Liver (tissue), 9 donors: Measurements from ENCODE around the gene EYA4. TPM values are rescaled to one million over a fixed set of nuclear protein-coding genes. Genes with fewer than 3 reads are reported as not detected.

Experiments used
- DNase-seq: peaks from one replicate; pipeline ENCODE4 v3.0.0-alpha.2; 2017; ENCODE audit warnings: low spot score
- H3K27ac ChIP-seq, 2 donors: one replicate each; pipeline ENCODE4 v1.7.0; 2013; ENCODE audit warnings: inconsistent platforms in 2 of 2, low read length in 2 of 2, control low read depth in 1 of 2, low read depth in 1 of 2, mild to moderate bottlenecking in 1 of 2
- H3K27me3 ChIP-seq, 4 donors: one replicate each; pipeline versions ENCODE4 v1.6.1 to v1.7.0; 2013; ENCODE audit warnings: low read length in 3 of 4, inconsistent platforms in 1 of 4, mild to moderate bottlenecking in 1 of 4, moderate library complexity in 1 of 4; ENCODE audit not compliant: control insufficient read depth in 4 of 4, insufficient read depth in 4 of 4
- H3K36me3 ChIP-seq, 4 donors: one replicate each; pipeline versions ENCODE4 v1.6.1 to v1.7.0; 2013; ENCODE audit warnings: low read length in 3 of 4, mild to moderate bottlenecking in 3 of 4, low read depth in 1 of 4, moderate library complexity in 1 of 4; ENCODE audit not compliant: control insufficient read depth in 4 of 4, insufficient read depth in 3 of 4
- H3K4me1 ChIP-seq, 4 donors: one replicate each; pipeline versions ENCODE4 v1.6.1 to v1.7.0; 2013; ENCODE audit warnings: low read length in 3 of 4, mild to moderate bottlenecking in 3 of 4, moderate library complexity in 1 of 4; ENCODE audit not compliant: control insufficient read depth in 4 of 4, insufficient read depth in 4 of 4
- H3K4me3 ChIP-seq, 3 donors: one replicate each; pipeline versions ENCODE4 v1.6.1 to v1.7.0; 2013; ENCODE audit warnings: low read length in 3 of 3, control low read depth in 1 of 3, low read depth in 1 of 3, mild to moderate bottlenecking in 1 of 3
- H3K9ac ChIP-seq, 2 donors: one replicate each; pipeline ENCODE4 v1.7.0; 2013; ENCODE audit warnings: low read length in 2 of 2, mild to moderate bottlenecking in 2 of 2, moderate library complexity in 2 of 2, control low read depth in 1 of 2, low read depth in 1 of 2
- H3K9me3 ChIP-seq, 4 donors: one replicate each; pipeline versions ENCODE4 v1.6.1 to v1.7.0; 2013; ENCODE audit warnings: low read length in 3 of 4; ENCODE audit not compliant: control insufficient read depth in 4 of 4
- EGR1 ChIP-seq, 2 donors: IDR thresholded peaks; 2 replicates each; pipeline ENCODE4 v1.6.1; 2016 to 2018; ENCODE audit warnings: antibody characterized with exemption in 2 of 2, low read depth in 2 of 2
- FOXA1 ChIP-seq: IDR thresholded peaks from 2 replicates; pipeline ENCODE4 v1.6.1; 2016; ENCODE audit warnings: antibody characterized with exemption
- FOXA2 ChIP-seq: IDR thresholded peaks from 2 replicates; pipeline ENCODE4 v1.6.1; 2016; ENCODE audit warnings: antibody characterized with exemption
- GABPA ChIP-seq, 2 donors: IDR thresholded peaks in 1 of 2; conservative IDR thresholded peaks in 1 of 2; 2 replicates each; pipeline ENCODE4 v1.6.1; 2016; ENCODE audit warnings: antibody characterized with exemption in 2 of 2, mild to moderate bottlenecking in 1 of 2, moderate library complexity in 1 of 2
- HNF4A ChIP-seq, 2 donors: conservative IDR thresholded peaks; 2 replicates each; pipeline ENCODE4 v1.6.1; 2016; ENCODE audit warnings: antibody characterized with exemption in 2 of 2, mild to moderate bottlenecking in 2 of 2
- HNF4G ChIP-seq: IDR thresholded peaks from 2 replicates; pipeline ENCODE4 v1.6.1; 2016; ENCODE audit warnings: antibody characterized with exemption
- JUND ChIP-seq, 2 donors: IDR thresholded peaks; 2 replicates each; pipeline ENCODE4 v1.6.1; 2016; ENCODE audit warnings: antibody characterized with exemption in 2 of 2
- NR2F2 ChIP-seq: IDR thresholded peaks from 2 replicates; pipeline ENCODE4 v1.6.1; 2016; ENCODE audit warnings: antibody characterized with exemption
- RAD21 ChIP-seq, 2 donors: IDR thresholded peaks; 2 replicates each; pipeline ENCODE4 v1.6.1; 2016; ENCODE audit warnings: antibody characterized with exemption in 2 of 2, mild to moderate bottlenecking in 2 of 2
- RXRA ChIP-seq, 2 donors: IDR thresholded peaks; 2 replicates each; pipeline ENCODE4 v1.6.1; 2017 to 2018; ENCODE audit warnings: antibody characterized with exemption in 2 of 2, mild to moderate bottlenecking in 1 of 2
- SP1 ChIP-seq: IDR thresholded peaks from 2 replicates; pipeline ENCODE4 v1.6.1; 2018; ENCODE audit warnings: antibody characterized with exemption, mild to moderate bottlenecking
- YY1 ChIP-seq: IDR thresholded peaks from 2 replicates; pipeline ENCODE4 v1.6.1; 2016; ENCODE audit warnings: antibody characterized with exemption, mild to moderate bottlenecking
- WGBS: extraction: QIAGEN DNeasy Blood & Tissue Kit; methylation state at CpG from one replicate; pipeline ENCODE4 v1.1.7; 2013; 5-methylcytosine and 5-hydroxymethylcytosine counted together
- polyA plus RNA-seq, 2 donors: library from polyadenylated mRNA; stranded (reverse) in 1 of 2; unstranded in 1 of 2; fragments of 200-250 nt in 1 of 2; fragments of >200 nt in 1 of 2; fragmentation: Nextera tagmentation in 1 of 2; extraction: Ambion mirVana in 1 of 2; gene quantifications; one replicate each; pipeline versions ENCODE4 v1.2.1 to v1.2.3, GENCODE V29; 2013 to 2015
- total RNA-seq, 2 donors: library from RNA; depleted of rRNA; stranded (reverse); fragments of >200 nt; gene quantifications; one replicate each; pipeline ENCODE4 v1.2.3, GENCODE V29; 2014
- TF ChIP-seq, protein P1 (sequence below): IDR thresholded peaks from 2 replicates; pipeline ENCODE4 v1.6.1; 2016; ENCODE audit warnings: antibody characterized with exemption
- TF ChIP-seq, protein P2 (sequence below): fragments of 150-350 bp; IDR thresholded peaks from 2 replicates; pipeline ENCODE4 v1.5.1; 2017; ENCODE audit warnings: improper control_type of control experiment, low read depth, low read length; ENCODE audit not compliant: missing input control
- TF ChIP-seq, protein P3 (sequence below): IDR thresholded peaks from 2 replicates; pipeline ENCODE4 v1.6.1; 2016; ENCODE audit warnings: antibody characterized with exemption
- TF ChIP-seq, protein P4 (sequence below): IDR thresholded peaks from 2 replicates; pipeline ENCODE4 v1.6.1; 2016; ENCODE audit warnings: antibody characterized with exemption
- donor health status: healthy.
- donor health status: healthy.
- donor health status: healthy.
- donor health status: healthy.
- donor health status: healthy.

The EYA4 gene
- total and polyA plus RNA-seq, 4 donors, result 0.05 to 0.50 TPM; not detected in 2

- Histone ChIP-seq H3K27ac (no peak overlapping the region), H3K9ac (no peak overlapping the region), H3K36me3 (no peaks in the 10 kb centered on the region), H3K27me3 (no peaks in the 10 kb centered on the region), H3K4me1 (no peaks in the 10 kb centered on the region), H3K4me3 (no peak overlapping the region), H3K9me3 (no peaks in the 10 kb centered on the region)
- WGBS, result 76% methylated on average over 4 of the region's 4 CpGs
- TF ChIP-seq HNF4G, result no peak
- TF ChIP-seq EGR1 (IDR thresholded peaks at IDR 0.05; ENCODE audit: low read depth in 2 of 2), result no peak
- TF ChIP-seq JUND (IDR thresholded peaks at IDR 0.05), result no peak
- TF ChIP-seq, protein P1, sequence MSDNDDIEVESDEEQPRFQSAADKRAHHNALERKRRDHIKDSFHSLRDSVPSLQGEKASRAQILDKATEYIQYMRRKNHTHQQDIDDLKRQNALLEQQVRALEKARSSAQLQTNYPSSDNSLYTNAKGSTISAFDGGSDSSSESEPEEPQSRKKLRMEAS, result no peak
- no peak for TF ChIP-seq SP1
- TF ChIP-seq, protein P2, sequence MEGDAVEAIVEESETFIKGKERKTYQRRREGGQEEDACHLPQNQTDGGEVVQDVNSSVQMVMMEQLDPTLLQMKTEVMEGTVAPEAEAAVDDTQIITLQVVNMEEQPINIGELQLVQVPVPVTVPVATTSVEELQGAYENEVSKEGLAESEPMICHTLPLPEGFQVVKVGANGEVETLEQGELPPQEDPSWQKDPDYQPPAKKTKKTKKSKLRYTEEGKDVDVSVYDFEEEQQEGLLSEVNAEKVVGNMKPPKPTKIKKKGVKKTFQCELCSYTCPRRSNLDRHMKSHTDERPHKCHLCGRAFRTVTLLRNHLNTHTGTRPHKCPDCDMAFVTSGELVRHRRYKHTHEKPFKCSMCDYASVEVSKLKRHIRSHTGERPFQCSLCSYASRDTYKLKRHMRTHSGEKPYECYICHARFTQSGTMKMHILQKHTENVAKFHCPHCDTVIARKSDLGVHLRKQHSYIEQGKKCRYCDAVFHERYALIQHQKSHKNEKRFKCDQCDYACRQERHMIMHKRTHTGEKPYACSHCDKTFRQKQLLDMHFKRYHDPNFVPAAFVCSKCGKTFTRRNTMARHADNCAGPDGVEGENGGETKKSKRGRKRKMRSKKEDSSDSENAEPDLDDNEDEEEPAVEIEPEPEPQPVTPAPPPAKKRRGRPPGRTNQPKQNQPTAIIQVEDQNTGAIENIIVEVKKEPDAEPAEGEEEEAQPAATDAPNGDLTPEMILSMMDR, result no peak
- TF ChIP-seq FOXA1, result no peak
- no peak for TF ChIP-seq RAD21 (IDR thresholded peaks at IDR 0.05)
- no peak for TF ChIP-seq NR2F2
- no peak for TF ChIP-seq HNF4A (conservative IDR thresholded peaks at IDR 0.05)
- DNase-seq, result no peak
Measured at GRCh38 chr6:133456944-133457343, 215.8 kb downstream of the EYA4 start.

GRCh38 chr6:133460101-133460500, 218.9 kb downstream of the EYA4 start:
- no peak overlapping the region for H3K9ac ChIP-seq
- no peak overlapping the region for H3K4me3 ChIP-seq
- 89% methylated on average over 2 of the region's 2 CpGs for WGBS
- H3K4me1 ChIP-seq, result peaks cover 0 to 10% (median 6%) of the 10 kb centered on the region in 4 donors
- H3K27ac ChIP-seq, result no peak overlapping the region
- H3K36me3 ChIP-seq, result no peaks in the 10 kb centered on the region
- H3K9me3 ChIP-seq, result no peaks in the 10 kb centered on the region
- TF ChIP-seq NR2F2 (no peak), GABPA (IDR thresholded peaks at IDR 0.05 in 1 of 2, conservative IDR thresholded peaks at IDR 0.05 in 1 of 2) (no peak), FOXA2 (no peak), YY1 (no peak)
- TF ChIP-seq, protein P3, sequence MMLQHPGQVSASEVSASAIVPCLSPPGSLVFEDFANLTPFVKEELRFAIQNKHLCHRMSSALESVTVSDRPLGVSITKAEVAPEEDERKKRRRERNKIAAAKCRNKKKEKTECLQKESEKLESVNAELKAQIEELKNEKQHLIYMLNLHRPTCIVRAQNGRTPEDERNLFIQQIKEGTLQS, result no peak
- TF ChIP-seq, protein P4, sequence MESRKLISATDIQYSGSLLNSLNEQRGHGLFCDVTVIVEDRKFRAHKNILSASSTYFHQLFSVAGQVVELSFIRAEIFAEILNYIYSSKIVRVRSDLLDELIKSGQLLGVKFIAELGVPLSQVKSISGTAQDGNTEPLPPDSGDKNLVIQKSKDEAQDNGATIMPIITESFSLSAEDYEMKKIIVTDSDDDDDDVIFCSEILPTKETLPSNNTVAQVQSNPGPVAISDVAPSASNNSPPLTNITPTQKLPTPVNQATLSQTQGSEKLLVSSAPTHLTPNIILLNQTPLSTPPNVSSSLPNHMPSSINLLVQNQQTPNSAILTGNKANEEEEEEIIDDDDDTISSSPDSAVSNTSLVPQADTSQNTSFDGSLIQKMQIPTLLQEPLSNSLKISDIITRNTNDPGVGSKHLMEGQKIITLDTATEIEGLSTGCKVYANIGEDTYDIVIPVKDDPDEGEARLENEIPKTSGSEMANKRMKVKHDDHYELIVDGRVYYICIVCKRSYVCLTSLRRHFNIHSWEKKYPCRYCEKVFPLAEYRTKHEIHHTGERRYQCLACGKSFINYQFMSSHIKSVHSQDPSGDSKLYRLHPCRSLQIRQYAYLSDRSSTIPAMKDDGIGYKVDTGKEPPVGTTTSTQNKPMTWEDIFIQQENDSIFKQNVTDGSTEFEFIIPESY, result no peak
- no peaks in the 10 kb centered on the region for H3K27me3 ChIP-seq
- DNase-seq, result no peak

- no peak overlapping the region for H3K9ac ChIP-seq
- H3K27me3 ChIP-seq, result no peaks in the 10 kb centered on the region
- TF ChIP-seq NR2F2, result no peak
- peak; percentile 52 to 73 for TF ChIP-seq RXRA (IDR thresholded peaks at IDR 0.05)
- WGBS, result 20% methylated on average over 1 of the region's 1 CpG
- no peaks in the 10 kb centered on the region for H3K36me3 ChIP-seq
- H3K4me3 ChIP-seq, result no peak overlapping the region
- DNase-seq, result no peak
- no peaks in the 10 kb centered on the region for H3K9me3 ChIP-seq
- H3K4me1 ChIP-seq, result peaks cover 0 to 10% (median 6%) of the 10 kb centered on the region in 4 donors
- no peak overlapping the region for H3K27ac ChIP-seq
Measured at GRCh38 chr6:133463790-133464189, 222.6 kb downstream of the EYA4 start.
